K562 (cell line): ENCODE measurements around the gene ELF2. TPM values are rescaled to one million over a fixed set of nuclear protein-coding genes. Genes with fewer than 3 reads are reported as not detected.

Experiments used
- ATF6 ChIP-seq: sonication (generic); formaldehyde crosslinking; IDR thresholded peaks from 2 replicates; pipeline ENCODE4 v1.4.0; 2020; ENCODE audit warnings: mild to moderate bottlenecking, missing genetic modification reagents
- BHLHE40 ChIP-seq: IDR thresholded peaks from 2 replicates; pipeline ENCODE4 v1.6.1; 2011; ENCODE audit warnings: low read length, improper control_type of control experiment
- CBX2 ChIP-seq: fragments of 200-600 bp; sonication (generic); IDR thresholded peaks from one replicate; pipeline ENCODE4 v1.6.1; 2012; ENCODE audit warnings: mild to moderate bottlenecking, low read length, inconsistent platforms; ENCODE audit not compliant: insufficient read depth, poor library complexity, severe bottlenecking
- E2F3 ChIP-seq: fragments of 250-450 bp; sonication (Bioruptor Pico); IDR thresholded peaks from 2 replicates; pipeline ENCODE4 v1.4.0; 2020; ENCODE audit warnings: mild to moderate bottlenecking
- ELF4 ChIP-seq: fragments of 450-650 bp; formaldehyde crosslinking; IDR thresholded peaks from 2 replicates; pipeline ENCODE4 v1.4.0; 2022; ENCODE audit warnings: missing genetic modification characterization
- ESRRB ChIP-seq: fragments of 250-450 bp; sonication (Bioruptor Pico); IDR thresholded peaks from 2 replicates; pipeline ENCODE4 v1.5.0; 2020; ENCODE audit warnings: mild to moderate bottlenecking, moderate library complexity, borderline replicate concordance
- LEF1 ChIP-seq: fragments of 450-650 bp; IDR thresholded peaks from 2 replicates; pipeline ENCODE4 v1.6.1; 2016; ENCODE audit warnings: mild to moderate bottlenecking
- MBD2 ChIP-seq: sonication (generic); IDR thresholded peaks from 2 replicates; pipeline ENCODE4 v1.6.1; 2016; ENCODE audit warnings: low read depth, borderline replicate concordance
- NFATC3 ChIP-seq: fragments of 450-650 bp; IDR thresholded peaks from 2 replicates; pipeline ENCODE4 v1.6.1; 2017; ENCODE audit warnings: mild to moderate bottlenecking
- NR1H2 ChIP-seq: sonication (generic); formaldehyde crosslinking; IDR thresholded peaks from 2 replicates; pipeline ENCODE4 v1.4.0; 2020; ENCODE audit warnings: mild to moderate bottlenecking, missing genetic modification reagents
- NR3C1 ChIP-seq: sonication (generic); formaldehyde crosslinking; IDR thresholded peaks from 2 replicates; pipeline ENCODE4 v1.8.1; 2022; ENCODE audit warnings: missing genetic modification reagents
- POLR2A ChIP-seq: fragments of 450-650 bp; conservative IDR thresholded peaks from 2 replicates; pipeline ENCODE4 v1.6.1; 2016
- POLR2H ChIP-seq: IDR thresholded peaks from 2 replicates; pipeline ENCODE4 v1.6.1; 2016; ENCODE audit warnings: missing genetic modification characterization, low read depth, mild to moderate bottlenecking, control low read depth, missing compliant biosample characterization, moderate library complexity
- RCOR1 ChIP-seq, 2 experiments: IDR thresholded peaks; 2 replicates each; pipeline ENCODE4 v1.6.1; 2012; ENCODE audit warnings: low read depth in 2 of 2, low read length in 2 of 2, borderline replicate concordance in 1 of 2, improper control_type of control experiment in 1 of 2
- SPI1 ChIP-seq: IDR thresholded peaks from 2 replicates; pipeline ENCODE4 v1.6.1; 2011; ENCODE audit warnings: low read depth, low read length, control low read depth, borderline replicate concordance
- SRF ChIP-seq, 2 experiments: fragments of 250-450, 450-650 bp in 1 of 2; sonication (Bioruptor Pico) in 1 of 2; sonication (generic) in 1 of 2; formaldehyde crosslinking; IDR thresholded peaks; 2 replicates each; pipeline versions ENCODE4 v1.5.0 to v1.5.1; 2020 to 2022; ENCODE audit warnings: mild to moderate bottlenecking in 1 of 2, missing genetic modification reagents in 1 of 2
- TFAP4 ChIP-seq: sonication (generic); formaldehyde crosslinking; IDR thresholded peaks from 2 replicates; pipeline ENCODE4 v1.8.0; 2022; ENCODE audit warnings: missing genetic modification reagents, mild to moderate bottlenecking, moderate library complexity, borderline replicate concordance
- ZBTB17 ChIP-seq: fragments of 450-650 bp; formaldehyde crosslinking; IDR thresholded peaks from 2 replicates; pipeline ENCODE4 v1.4.0; 2020; ENCODE audit warnings: mild to moderate bottlenecking
- ZNF766 ChIP-seq: fragments of 200-800 bp; sonication (Bioruptor generic); conservative IDR thresholded peaks from 2 replicates; pipeline ENCODE4 v1.6.1; 2016; ENCODE audit warnings: missing genetic modification characterization, missing compliant biosample characterization
- polyA plus RNA-seq, 8 experiments: library from polyadenylated mRNA; depleted of rRNA in 4 of 8; stranded (reverse) in 5 of 8; unstranded in 3 of 8; fragments of >200 nt; fragmentation: Nextera tagmentation in 2 of 8; fragmentation: Illumina TruSeq in 1 of 8; extraction: Ambion mirVana in 2 of 8; extraction: Trizol in 1 of 8; gene quantifications; 2 replicates each; pipeline versions ENCODE4 v1.2.1 to v1.2.3, GENCODE V29; 2011 to 2014; ENCODE audit warnings: inconsistent platforms in 1 of 8, missing spikeins in 1 of 8
- total RNA-seq, 7 experiments: library from RNA; depleted of rRNA in 6 of 7; stranded (reverse); fragments of >200 nt in 6 of 7; fragmentation: Illumina TruSeq in 2 of 7; extraction: Trizol in 2 of 7; gene quantifications; 2 replicates each; pipeline versions ENCODE4 v1.2.1 to v1.2.3, GENCODE V29; 2011 to 2021; ENCODE audit warnings: low replicate concordance in 1 of 7
- TF ChIP-seq, protein P1 (sequence below): fragments of 250-450 bp; sonication (Bioruptor Pico); IDR thresholded peaks from 2 replicates; pipeline ENCODE4 v1.4.0; 2020; ENCODE audit warnings: mild to moderate bottlenecking, moderate library complexity
- TF ChIP-seq, protein P2 (sequence below): fragments of 450-650 bp; formaldehyde crosslinking; IDR thresholded peaks from 2 replicates; pipeline ENCODE4 v1.4.0; 2020; ENCODE audit warnings: mild to moderate bottlenecking

Gene ELF2
- total and polyA plus RNA-seq, 9 of the 15 experiments (the other 6 are each of a cell fraction or from before 2014, with no cell fraction given) = 9.4 to 58.7 (median 41.6) TPM

GRCh38 chr4:139082750-139083606, 94.0 kb downstream of the ELF2 start (continued):
- TF ChIP-seq POLR2A (peak; percentile 74), POLR2H (tag) (peak; percentile 74), CBX2 (no peak), RCOR1 (IDR thresholded peaks at IDR 0.05; ENCODE audit: borderline replicate concordance in 1 of 2, low read depth in 2 of 2, low read length in 2 of 2) (peak in 1 of 2 experiments; percentile 45; a peak in 2 of 4 replicates), ZNF766 (CRISPR knock-in tag) (no peak), BHLHE40 (peak; percentile 25; the same call in 1 of the 2 replicates), ATF6 (CRISPR knock-in tag) (no peak), MBD2 (peak; percentile 80), SPI1 (peak; percentile 84), ELF4 (peak; percentile 98), SRF (CRISPR knock-in tag; IDR thresholded peaks at IDR 0.05) (peak in 1 of 2 experiments; percentile 15; a peak in 1 of 4 replicates), E2F3 (CRISPR knock-in tag) (peak; percentile 86; the same call in 1 of the 2 replicates), NR1H2 (CRISPR knock-in tag) (no peak), LEF1 (peak; percentile 72; the same call in 1 of the 2 replicates), ESRRB (CRISPR knock-in tag) (no peak), NFATC3 (peak; percentile 19; the same call in 1 of the 2 replicates), ZBTB17 (no peak), TFAP4 (CRISPR knock-in tag) (peak; percentile 81), NR3C1 (no peak)
- TF ChIP-seq, protein P1, sequence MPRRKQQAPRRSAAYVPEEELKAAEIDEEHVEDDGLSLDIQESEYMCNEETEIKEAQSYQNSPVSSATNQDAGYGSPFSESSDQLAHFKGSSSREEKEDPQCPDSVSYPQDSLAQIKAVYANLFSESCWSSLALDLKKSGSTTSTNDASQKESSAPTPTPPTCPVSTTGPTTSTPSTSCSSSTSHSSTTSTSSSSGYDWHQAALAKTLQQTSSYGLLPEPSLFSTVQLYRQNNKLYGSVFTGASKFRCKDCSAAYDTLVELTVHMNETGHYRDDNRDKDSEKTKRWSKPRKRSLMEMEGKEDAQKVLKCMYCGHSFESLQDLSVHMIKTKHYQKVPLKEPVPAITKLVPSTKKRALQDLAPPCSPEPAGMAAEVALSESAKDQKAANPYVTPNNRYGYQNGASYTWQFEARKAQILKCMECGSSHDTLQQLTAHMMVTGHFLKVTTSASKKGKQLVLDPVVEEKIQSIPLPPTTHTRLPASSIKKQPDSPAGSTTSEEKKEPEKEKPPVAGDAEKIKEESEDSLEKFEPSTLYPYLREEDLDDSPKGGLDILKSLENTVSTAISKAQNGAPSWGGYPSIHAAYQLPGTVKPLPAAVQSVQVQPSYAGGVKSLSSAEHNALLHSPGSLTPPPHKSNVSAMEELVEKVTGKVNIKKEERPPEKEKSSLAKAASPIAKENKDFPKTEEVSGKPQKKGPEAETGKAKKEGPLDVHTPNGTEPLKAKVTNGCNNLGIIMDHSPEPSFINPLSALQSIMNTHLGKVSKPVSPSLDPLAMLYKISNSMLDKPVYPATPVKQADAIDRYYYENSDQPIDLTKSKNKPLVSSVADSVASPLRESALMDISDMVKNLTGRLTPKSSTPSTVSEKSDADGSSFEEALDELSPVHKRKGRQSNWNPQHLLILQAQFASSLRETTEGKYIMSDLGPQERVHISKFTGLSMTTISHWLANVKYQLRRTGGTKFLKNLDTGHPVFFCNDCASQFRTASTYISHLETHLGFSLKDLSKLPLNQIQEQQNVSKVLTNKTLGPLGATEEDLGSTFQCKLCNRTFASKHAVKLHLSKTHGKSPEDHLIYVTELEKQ = no peak
- TF ChIP-seq, protein P2, sequence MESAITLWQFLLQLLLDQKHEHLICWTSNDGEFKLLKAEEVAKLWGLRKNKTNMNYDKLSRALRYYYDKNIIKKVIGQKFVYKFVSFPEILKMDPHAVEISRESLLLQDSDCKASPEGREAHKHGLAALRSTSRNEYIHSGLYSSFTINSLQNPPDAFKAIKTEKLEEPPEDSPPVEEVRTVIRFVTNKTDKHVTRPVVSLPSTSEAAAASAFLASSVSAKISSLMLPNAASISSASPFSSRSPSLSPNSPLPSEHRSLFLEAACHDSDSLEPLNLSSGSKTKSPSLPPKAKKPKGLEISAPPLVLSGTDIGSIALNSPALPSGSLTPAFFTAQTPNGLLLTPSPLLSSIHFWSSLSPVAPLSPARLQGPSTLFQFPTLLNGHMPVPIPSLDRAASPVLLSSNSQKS = no peak
